Activated CD8-positive, alpha-beta memory T cell treated with anti-CD3 and anti-CD28 coated beads, Interleukin-2, amount 10 ng/mL, durations not matched to agents 7 days and 5 days (primary cell): ENCODE results near the gene STARD7. TPM values are rescaled to one million over a fixed set of nuclear protein-coding genes. Genes with fewer than 3 reads are reported as not detected.

Experiments used
- ATAC-seq: fragments of 150-1000 bp; cut with Tn5 transposase; one replicate; pipeline ENCODE4 v1.10.0; 2021; ENCODE audit warnings: moderate library complexity
- CTCF ChIA-PET: fragments of 350-600 bp; sonication (Branson Sonifier 250); formaldehyde crosslinking; loops from one replicate; lab custom pipeline; 2021; ENCODE audit warnings: antibody characterized with exemption; lab: Charles Lee
- DNase-seq: peaks from one replicate; pipeline ENCODE4 v3.0.0-alpha.2; 2020
- H3K27ac Mint-ChIP-seq: one replicate; pipeline ENCODE4 v1.8.0; 2021; ENCODE audit warnings: mild to moderate bottlenecking, mixed read lengths
- H3K27me3 Mint-ChIP-seq: one replicate; pipeline ENCODE4 v1.8.0; 2021; ENCODE audit warnings: mixed read lengths
- H3K36me3 Mint-ChIP-seq: one replicate; pipeline ENCODE4 v1.8.0; 2021; ENCODE audit warnings: mild to moderate bottlenecking, mixed read lengths
- H3K4me1 Mint-ChIP-seq: one replicate; pipeline ENCODE4 v1.8.0; 2021; ENCODE audit warnings: mixed read lengths
- H3K4me3 Mint-ChIP-seq: one replicate; pipeline ENCODE4 v1.8.0; 2021; ENCODE audit warnings: mild to moderate bottlenecking, moderate library complexity, mixed read lengths
- H3K9me3 Mint-ChIP-seq: one replicate; pipeline ENCODE4 v1.8.0; 2022; ENCODE audit warnings: low read depth, mixed read lengths
- total RNA-seq, 2 experiments: library from RNA; stranded (reverse); gene quantifications; one replicate each; pipeline ENCODE4 v1.2.3, GENCODE V29; 2021

STARD7 gene
- total RNA-seq, 2 experiments from 2014 or later = 131 to 180 TPM

- Mint-ChIP-seq H3K27ac (no peak overlapping the region), H3K27me3 (no peaks in the 10 kb centered on the region), H3K36me3 (peaks cover 42% of the 10 kb centered on the region), H3K9me3 (no peaks in the 10 kb centered on the region), H3K4me3 (no peak overlapping the region), H3K4me1 (peaks cover 9% of the 10 kb centered on the region)
- CTCF ChIA-PET = interaction anchor here (1.0 to 7.2 kb wide), 3 partner anchors 11 to 46 kb away, joined by 3 to 33 read pairs (median 4); no protein-coding TSS in a partner anchor
- DNase-seq (no peak), ATAC-seq (no peak)
Observed at GRCh38 chr2:96185516-96185915, 23.1 kb downstream of the STARD7 start.

- H3K9me3 Mint-ChIP-seq = no peaks in the 10 kb centered on the region
- CTCF ChIA-PET = interaction anchor here (1.0 to 7.2 kb wide), 3 partner anchors 10 to 46 kb away, joined by 3 to 33 read pairs (median 4); no protein-coding TSS in a partner anchor
- DNase-seq (no peak), ATAC-seq (no peak)
- no peak overlapping the region for H3K27ac Mint-ChIP-seq
- peaks cover 42% of the 10 kb centered on the region for H3K36me3 Mint-ChIP-seq
- H3K4me1 Mint-ChIP-seq = peaks cover 11% of the 10 kb centered on the region
- no peak overlapping the region for H3K4me3 Mint-ChIP-seq
- H3K27me3 Mint-ChIP-seq = no peaks in the 10 kb centered on the region
Observed at GRCh38 chr2:96184989-96185388, 23.6 kb downstream of the STARD7 start.

GRCh38 chr2:96184188-96184587, 24.4 kb downstream of the STARD7 start:
- no peak overlapping the region for H3K27ac Mint-ChIP-seq
- H3K4me3 Mint-ChIP-seq = no peak overlapping the region
- DNase-seq (no peak), ATAC-seq (no peak)
- no peaks in the 10 kb centered on the region for H3K27me3 Mint-ChIP-seq
- H3K4me1 Mint-ChIP-seq = peaks cover 15% of the 10 kb centered on the region
- CTCF ChIA-PET = interaction anchor here (1.5 kb wide), 1 partner anchor 15 kb away, joined by 4 read pairs; no protein-coding TSS in a partner anchor
- H3K36me3 Mint-ChIP-seq = peaks cover 38% of the 10 kb centered on the region
- H3K9me3 Mint-ChIP-seq = no peaks in the 10 kb centered on the region

GRCh38 chr2:96181529-96181928, 27.1 kb downstream of the STARD7 start:
- H3K36me3 Mint-ChIP-seq = peaks cover 27% of the 10 kb centered on the region
- DNase-seq = no peak
- no peak overlapping the region for H3K4me3 Mint-ChIP-seq
- H3K27me3 Mint-ChIP-seq = no peaks in the 10 kb centered on the region
- H3K27ac Mint-ChIP-seq = no peak overlapping the region
- CTCF ChIA-PET = interaction anchor here (2.6 kb wide), 1 partner anchor 43 kb away, joined by 23 read pairs; the partner anchor contains the start of gene ASTL
- no peaks in the 10 kb centered on the region for H3K9me3 Mint-ChIP-seq
- peaks cover 15% of the 10 kb centered on the region for H3K4me1 Mint-ChIP-seq
- no peak for ATAC-seq

- Mint-ChIP-seq H3K27ac (no peak overlapping the region), H3K4me3 (no peak overlapping the region), H3K36me3 (peaks cover 18% of the 10 kb centered on the region), H3K4me1 (peaks cover 15% of the 10 kb centered on the region), H3K9me3 (no peaks in the 10 kb centered on the region), H3K27me3 (no peaks in the 10 kb centered on the region)
- DNase-seq = no peak
- CTCF ChIA-PET = interaction anchor here (1.1 to 2.6 kb wide), 3 partner anchors 37 to 64 kb away, joined by 3 to 23 read pairs (median 5); partner anchors contain the start of gene ASTL
- ATAC-seq = peak; percentile 47
Observed at GRCh38 chr2:96180521-96180920, 28.1 kb downstream of the STARD7 start.

- DNase-seq (no peak), ATAC-seq (no peak)
- Mint-ChIP-seq H3K4me3 (no peak overlapping the region), H3K4me1 (peaks cover 15% of the 10 kb centered on the region), H3K9me3 (no peaks in the 10 kb centered on the region), H3K27ac (no peak overlapping the region), H3K27me3 (no peaks in the 10 kb centered on the region), H3K36me3 (peaks cover 13% of the 10 kb centered on the region)
- CTCF ChIA-PET = interaction anchor here (1.1 to 2.6 kb wide), 3 partner anchors 36 to 63 kb away, joined by 3 to 23 read pairs (median 5); partner anchors contain the start of gene ASTL
Observed at GRCh38 chr2:96180002-96180401, 28.6 kb downstream of the STARD7 start.

GRCh38 chr2:96176661-96177060, 32.0 kb downstream of the STARD7 start:
- no peaks in the 10 kb centered on the region for H3K9me3 Mint-ChIP-seq
- ATAC-seq (no peak), DNase-seq (no peak)
- H3K4me3 Mint-ChIP-seq = no peak overlapping the region
- H3K27me3 Mint-ChIP-seq = no peaks in the 10 kb centered on the region
- peaks cover 19% of the 10 kb centered on the region for H3K4me1 Mint-ChIP-seq
- H3K27ac Mint-ChIP-seq = no peak overlapping the region
- no peaks in the 10 kb centered on the region for H3K36me3 Mint-ChIP-seq
- CTCF ChIA-PET = interaction anchor here (1.3 to 27.2 kb wide), 5 partner anchors 13 to 83 kb away, joined by 4 to 675 read pairs (median 29); partner anchors contain the start of genes ADRA2B, ASTL and DUSP2

GRCh38 chr2:96175951-96176350, 32.7 kb downstream of the STARD7 start:
- H3K27ac Mint-ChIP-seq = no peak overlapping the region
- no peaks in the 10 kb centered on the region for H3K9me3 Mint-ChIP-seq
- no peak overlapping the region for H3K4me3 Mint-ChIP-seq
- CTCF ChIA-PET = interaction anchor here (0.7 to 27.2 kb wide), 10 partner anchors 12 to 83 kb away, joined by 3 to 675 read pairs (median 23); partner anchors contain the start of genes ADRA2B, ASTL, DUSP2 and STARD7
- no peaks in the 10 kb centered on the region for H3K27me3 Mint-ChIP-seq
- H3K36me3 Mint-ChIP-seq = no peaks in the 10 kb centered on the region
- DNase-seq (peak; percentile 16), ATAC-seq (no peak)
- peaks cover 15% of the 10 kb centered on the region for H3K4me1 Mint-ChIP-seq

GRCh38 chr2:96174251-96175144, 34.1 kb downstream of the STARD7 start:
- peaks cover 2% of the 10 kb centered on the region for H3K9me3 Mint-ChIP-seq
- peak; percentile 99 for ATAC-seq
- H3K4me1 Mint-ChIP-seq = peaks cover 5% of the 10 kb centered on the region
- H3K4me3 Mint-ChIP-seq = no peak overlapping the region
- H3K27me3 Mint-ChIP-seq = no peaks in the 10 kb centered on the region
- H3K27ac Mint-ChIP-seq = peak overlapping the region; percentile 3
- H3K36me3 Mint-ChIP-seq = no peaks in the 10 kb centered on the region
- DNase-seq = peak; percentile 88
- CTCF ChIA-PET = interaction anchor here (0.6 to 27.2 kb wide), 34 partner anchors 8 to 181 kb away, joined by 3 to 675 read pairs (median 5); partner anchors contain the start of genes ADRA2B, ANKRD36C, ASTL and DUSP2

GRCh38 chr2:96171831-96172230, 36.8 kb downstream of the STARD7 start:
- H3K4me3 Mint-ChIP-seq = no peak overlapping the region
- no peak for ATAC-seq
- DNase-seq = no peak
- peaks cover 2% of the 10 kb centered on the region for H3K36me3 Mint-ChIP-seq
- H3K27ac Mint-ChIP-seq = no peak overlapping the region
- no peaks in the 10 kb centered on the region for H3K27me3 Mint-ChIP-seq
- H3K9me3 Mint-ChIP-seq = peaks cover 4% of the 10 kb centered on the region
- H3K4me1 Mint-ChIP-seq = peaks cover 12% of the 10 kb centered on the region
- CTCF ChIA-PET = interaction anchor here (27.2 kb wide), 1 partner anchor 27 kb away, joined by 675 read pairs; the partner anchor contains the start of genes ASTL and DUSP2

- Mint-ChIP-seq H3K27me3 (no peaks in the 10 kb centered on the region), H3K4me1 (peaks cover 17% of the 10 kb centered on the region), H3K36me3 (peaks cover 2% of the 10 kb centered on the region), H3K9me3 (peaks cover 4% of the 10 kb centered on the region), H3K27ac (no peak overlapping the region), H3K4me3 (no peak overlapping the region)
- no peak for ATAC-seq
- CTCF ChIA-PET = interaction anchor here (0.7 to 27.2 kb wide), 2 partner anchors 26 to 56 kb away, joined by 3 to 675 read pairs; partner anchors contain the start of genes ASTL and DUSP2
- DNase-seq = no peak
Observed at GRCh38 chr2:96170626-96171025, 38.0 kb downstream of the STARD7 start.

GRCh38 chr2:96169868-96170507, 38.6 kb downstream of the STARD7 start:
- DNase-seq = no peak
- no peak overlapping the region for H3K4me3 Mint-ChIP-seq
- no peaks in the 10 kb centered on the region for H3K27me3 Mint-ChIP-seq
- peaks cover 18% of the 10 kb centered on the region for H3K4me1 Mint-ChIP-seq
- CTCF ChIA-PET = interaction anchor here (27.2 kb wide), 1 partner anchor 25 kb away, joined by 675 read pairs; the partner anchor contains the start of genes ASTL and DUSP2
- H3K36me3 Mint-ChIP-seq = peaks cover 2% of the 10 kb centered on the region
- no peak for ATAC-seq
- H3K27ac Mint-ChIP-seq = no peak overlapping the region
- peaks cover 4% of the 10 kb centered on the region for H3K9me3 Mint-ChIP-seq
